Measurements from ENCODE around the gene NBDY.

Gene NBDY

GRCh38 chrX:56790778-56791177 lies 61.7 kb downstream of the NBDY start:
- in situ Hi-C loops (cut with MboI; ENCODE audit: low sequenced_read_pairs, unreplicated experiment), result loop anchor here (25.0 kb wide), 2 partner anchors 197 to 1122 kb away; partner anchors contain the start of genes SPIN3 and ZXDA
- no peak for DNase-seq (ENCODE audit: low spot score)
- TF ChIP-seq CTCF (IDR thresholded peaks at IDR 0.05; ENCODE audit: borderline replicate concordance, control extremely low read depth, extremely low read depth, insufficient read depth, missing control alignments), result no peak

GRCh38 chrX:56791456-56791855 lies 62.4 kb downstream of the NBDY start:
- no peak for TF ChIP-seq CTCF (IDR thresholded peaks at IDR 0.05; ENCODE audit: borderline replicate concordance, control extremely low read depth, extremely low read depth, insufficient read depth, missing control alignments)
- no peak for DNase-seq (ENCODE audit: low spot score)
- in situ Hi-C loops (cut with MboI; ENCODE audit: low sequenced_read_pairs, unreplicated experiment), result loop anchor here (25.0 kb wide), 2 partner anchors 196 to 1121 kb away; partner anchors contain the start of genes SPIN3 and ZXDA

GRCh38 chrX:56792270-56793111 lies 63.4 kb downstream of the NBDY start:
- in situ Hi-C loops (cut with MboI; ENCODE audit: low sequenced_read_pairs, unreplicated experiment), result loop anchor here (25.0 kb wide), 2 partner anchors 195 to 1120 kb away; partner anchors contain the start of genes SPIN3 and ZXDA
- DNase-seq (ENCODE audit: low spot score), result no peak
- TF ChIP-seq CTCF (IDR thresholded peaks at IDR 0.05; ENCODE audit: borderline replicate concordance, control extremely low read depth, extremely low read depth, insufficient read depth, missing control alignments), result no peak

- in situ Hi-C loops (cut with MboI; ENCODE audit: low sequenced_read_pairs, unreplicated experiment), result loop anchor here (25.0 kb wide), 2 partner anchors 194 to 1119 kb away; partner anchors contain the start of genes SPIN3 and ZXDA
- no peak for DNase-seq (ENCODE audit: low spot score)
- no peak for TF ChIP-seq CTCF (IDR thresholded peaks at IDR 0.05; ENCODE audit: borderline replicate concordance, control extremely low read depth, extremely low read depth, insufficient read depth, missing control alignments)
Observed at GRCh38 chrX:56793112-56793430, 64.0 kb downstream of the NBDY start.

- TF ChIP-seq CTCF (IDR thresholded peaks at IDR 0.05; ENCODE audit: borderline replicate concordance, control extremely low read depth, extremely low read depth, insufficient read depth, missing control alignments), result no peak
- DNase-seq (ENCODE audit: low spot score), result no peak
- in situ Hi-C loops (cut with MboI; ENCODE audit: low sequenced_read_pairs, unreplicated experiment), result loop anchor here (25.0 kb wide), 2 partner anchors 194 to 1119 kb away; partner anchors contain the start of genes SPIN3 and ZXDA
Observed at GRCh38 chrX:56793521-56794320, 64.7 kb downstream of the NBDY start.
